Karpas-422 (cell line): Measurements from ENCODE around the gene ZNF652. TPM values are rescaled to one million over a fixed set of nuclear protein-coding genes. Genes with fewer than 3 reads are reported as not detected.
"Not testable (repeated sequence)": the region's sequence is repeated elsewhere in the genome, so short reads cannot be mapped to it uniquely, and the experiment has no call there.

Experiments
- DNase-seq: peaks from one replicate; pipeline ENCODE4 v3.0.0-alpha.2; 2015
- H2AFZ ChIP-seq: fragments of 200-600 bp; sonication (generic); 2 replicates; pipeline ENCODE4 v1.6.1; 2014; ENCODE audit warnings: antibody characterized with exemption, low read length, mixed read lengths
- H3K27ac ChIP-seq: fragments of 200-600 bp; sonication (generic); 2 replicates; pipeline ENCODE4 v1.5.1; 2014; ENCODE audit warnings: mild to moderate bottlenecking, low read length, moderate library complexity
- H3K27me3 ChIP-seq: fragments of 200-600 bp; sonication (generic); 2 replicates; pipeline ENCODE4 v1.6.1; 2014; ENCODE audit warnings: low read length, mixed read lengths
- H3K36me3 ChIP-seq: fragments of 200-600 bp; sonication (generic); 2 replicates; pipeline ENCODE4 v1.6.1; 2014; ENCODE audit warnings: low read length, mixed read lengths; ENCODE audit not compliant: insufficient read depth
- H3K4me1 ChIP-seq: fragments of 200-600 bp; sonication (generic); 2 replicates; pipeline ENCODE4 v1.6.1; 2014; ENCODE audit warnings: mild to moderate bottlenecking, low read length, mixed read lengths
- H3K4me2 ChIP-seq: fragments of 200-600 bp; sonication (generic); 2 replicates; pipeline ENCODE4 v1.6.1; 2014; ENCODE audit warnings: low read length, low read depth, mild to moderate bottlenecking; ENCODE audit not compliant: poor library complexity, severe bottlenecking
- H3K4me3 ChIP-seq: fragments of 200-600 bp; sonication (generic); 2 replicates; pipeline ENCODE4 v1.5.1; 2014; ENCODE audit warnings: mild to moderate bottlenecking, antibody characterized with exemption, low read length, mixed read lengths
- H3K79me2 ChIP-seq: fragments of 200-600 bp; sonication (generic); 2 replicates; pipeline ENCODE4 v1.6.1; 2014; ENCODE audit warnings: mild to moderate bottlenecking, low read length, mixed read lengths
- H3K9ac ChIP-seq: fragments of 200-600 bp; sonication (generic); 2 replicates; pipeline ENCODE4 v1.6.0; 2014; ENCODE audit warnings: low read length
- H3K9me2 ChIP-seq: fragments of 200-600 bp; sonication (generic), shearing (Covaris generic); replicated peaks from 2 replicates; pipeline ENCODE4 v1.6.0; 2014; ENCODE audit warnings: mild to moderate bottlenecking, low read length, moderate library complexity; ENCODE audit not compliant: insufficient read depth
- H3K9me3 ChIP-seq: fragments of 300-700, 200-600 bp; sonication (generic); 2 replicates; pipeline ENCODE4 v1.6.1; 2014; ENCODE audit warnings: low read length, mixed read lengths
- H4K20me1 ChIP-seq: fragments of 200-600 bp; sonication (generic); 2 replicates; pipeline ENCODE4 v1.6.1; 2014; ENCODE audit warnings: mild to moderate bottlenecking, antibody characterized with exemption, low read length, low read depth; ENCODE audit not compliant: insufficient read depth
- total RNA-seq: library from RNA; depleted of rRNA; stranded (reverse); fragments of >200 nt; shearing (Covaris generic); gene quantifications from 2 replicates; pipeline ENCODE4 v1.2.3, GENCODE V29; 2014; ENCODE audit warnings: low replicate concordance

ZNF652 gene
- total RNA-seq, 1 experiment from 2014 or later = 84.1 TPM

- Histone ChIP-seq H3K9me3 (no peaks in the 10 kb centered on the region), H3K4me2 (no peak overlapping the region), H3K79me2 (no peaks in the 10 kb centered on the region), H3K4me3 (no peak overlapping the region), H3K9ac (no peak overlapping the region), H2AFZ (no peak overlapping the region), H3K9me2 (no peaks in the 10 kb centered on the region), H3K27ac (no peak overlapping the region), H3K36me3 (no peaks in the 10 kb centered on the region), H4K20me1 (no peaks in the 10 kb centered on the region), H3K4me1 (peaks cover 8% of the 10 kb centered on the region), H3K27me3 (no peaks in the 10 kb centered on the region)
- DNase-seq = no peak
Measured at GRCh38 chr17:49369760-49370159, 7.7 kb upstream of the ZNF652 start.

GRCh38 chr17:49369089-49369488 lies 7.0 kb upstream of the ZNF652 start:
- Histone ChIP-seq H3K4me3 (no peak overlapping the region), H4K20me1 (no peaks in the 10 kb centered on the region), H3K27me3 (no peaks in the 10 kb centered on the region), H3K4me1 (peaks cover 8% of the 10 kb centered on the region), H3K27ac (no peak overlapping the region), H3K4me2 (no peak overlapping the region), H3K9me3 (no peaks in the 10 kb centered on the region), H3K9ac (no peak overlapping the region), H3K9me2 (no peaks in the 10 kb centered on the region), H2AFZ (no peak overlapping the region), H3K79me2 (no peaks in the 10 kb centered on the region), H3K36me3 (no peaks in the 10 kb centered on the region)
- DNase-seq = no peak

GRCh38 chr17:49365667-49366066 lies 3.6 kb upstream of the ZNF652 start:
- H3K9me3 ChIP-seq = no peaks in the 10 kb centered on the region
- no peak overlapping the region for H3K4me2 ChIP-seq
- H2AFZ ChIP-seq = no peak overlapping the region
- peaks cover 3% of the 10 kb centered on the region for H4K20me1 ChIP-seq
- H3K27ac ChIP-seq = no peak overlapping the region
- H3K4me1 ChIP-seq = peaks cover 18% of the 10 kb centered on the region
- no peak overlapping the region for H3K4me3 ChIP-seq
- H3K27me3 ChIP-seq = no peaks in the 10 kb centered on the region
- peaks cover 9% of the 10 kb centered on the region for H3K79me2 ChIP-seq
- H3K9ac ChIP-seq = no peak overlapping the region
- no peaks in the 10 kb centered on the region for H3K36me3 ChIP-seq
- H3K9me2 ChIP-seq = no peaks in the 10 kb centered on the region
- DNase-seq = peak; percentile 72

GRCh38 chr17:49365126-49365525 lies 3.1 kb upstream of the ZNF652 start:
- H3K36me3 ChIP-seq, H4K20me1 ChIP-seq, H3K4me2 ChIP-seq, H3K4me3 ChIP-seq, H3K27me3 ChIP-seq, DNase-seq, H3K9ac ChIP-seq, H3K27ac ChIP-seq, H3K9me2 ChIP-seq, H2AFZ ChIP-seq, H3K9me3 ChIP-seq: not testable (repeated sequence)
- Histone ChIP-seq H3K79me2 (peaks cover 15% of the 10 kb centered on the region), H3K4me1 (peaks cover 23% of the 10 kb centered on the region)

- Histone ChIP-seq H3K4me2 (no peak overlapping the region), H2AFZ (no peak overlapping the region), H3K4me1 (peaks cover 33% of the 10 kb centered on the region), H4K20me1 (peaks cover 18% of the 10 kb centered on the region), H3K4me3 (no peak overlapping the region), H3K27ac (no peak overlapping the region), H3K9ac (no peak overlapping the region), H3K27me3 (no peaks in the 10 kb centered on the region), H3K9me2 (no peaks in the 10 kb centered on the region), H3K36me3 (no peaks in the 10 kb centered on the region), H3K79me2 (peaks cover 25% of the 10 kb centered on the region), H3K9me3 (no peaks in the 10 kb centered on the region)
- no peak for DNase-seq
Measured at GRCh38 chr17:49364119-49364518, 2.1 kb upstream of the ZNF652 start.

- no peaks in the 10 kb centered on the region for H3K9me3 ChIP-seq
- no peak for DNase-seq
- H3K9ac ChIP-seq = peak overlapping the region; percentile 76
- no peaks in the 10 kb centered on the region for H3K9me2 ChIP-seq
- H3K27me3 ChIP-seq = no peaks in the 10 kb centered on the region
- peaks cover 39% of the 10 kb centered on the region for H3K4me1 ChIP-seq
- H3K27ac ChIP-seq = no peak overlapping the region
- H3K4me2 ChIP-seq = peak overlapping the region; percentile 93
- H2AFZ ChIP-seq = no peak overlapping the region
- no peaks in the 10 kb centered on the region for H3K36me3 ChIP-seq
- H3K79me2 ChIP-seq = peaks cover 33% of the 10 kb centered on the region
- H3K4me3 ChIP-seq = peak overlapping the region; percentile 79
- peaks cover 20% of the 10 kb centered on the region for H4K20me1 ChIP-seq
Measured at GRCh38 chr17:49363251-49363650, 1.2 kb upstream of the ZNF652 start.

- Histone ChIP-seq H2AFZ (peak overlapping the region; percentile 88), H3K79me2 (peaks cover 39% of the 10 kb centered on the region), H3K27me3 (no peaks in the 10 kb centered on the region), H3K36me3 (no peaks in the 10 kb centered on the region), H4K20me1 (peaks cover 25% of the 10 kb centered on the region), H3K9me3 (no peaks in the 10 kb centered on the region), H3K27ac (peak overlapping the region; percentile 50), H3K9me2 (no peaks in the 10 kb centered on the region), H3K9ac (peak overlapping the region; percentile 76), H3K4me2 (peak overlapping the region; percentile 93), H3K4me1 (peaks cover 45% of the 10 kb centered on the region), H3K4me3 (peak overlapping the region; percentile 79)
- DNase-seq = peak; percentile 58
Measured at GRCh38 chr17:49362723-49363117, 670 bp upstream of the ZNF652 start.

- Histone ChIP-seq H3K4me1 (peaks cover 52% of the 10 kb centered on the region), H4K20me1 (peaks cover 28% of the 10 kb centered on the region), H2AFZ (no peak overlapping the region), H3K9me2 (no peaks in the 10 kb centered on the region), H3K27ac (peak overlapping the region; percentile 96), H3K79me2 (peaks cover 53% of the 10 kb centered on the region), H3K4me3 (peak overlapping the region; percentile 89), H3K9ac (peak overlapping the region; percentile 96), H3K9me3 (no peaks in the 10 kb centered on the region), H3K27me3 (no peaks in the 10 kb centered on the region), H3K36me3 (no peaks in the 10 kb centered on the region), H3K4me2 (peak overlapping the region; percentile 98)
- DNase-seq = peak; percentile 94
Measured at GRCh38 chr17:49361129-49361901, 735 bp downstream of the ZNF652 start.
